Stimulated activated CD8-positive, alpha-beta memory T cell treated with anti-CD3 and anti-CD28 coated beads, Interleukin-15, amount 100 ng/mL, for 1 hour (primary cell): ENCODE results near the gene VPS33A.

Experiments
- DNase-seq: peaks from one replicate; pipeline ENCODE4 v3.0.0-alpha.2; 2020; ENCODE audit warnings: low read depth

Gene VPS33A

DNA sequence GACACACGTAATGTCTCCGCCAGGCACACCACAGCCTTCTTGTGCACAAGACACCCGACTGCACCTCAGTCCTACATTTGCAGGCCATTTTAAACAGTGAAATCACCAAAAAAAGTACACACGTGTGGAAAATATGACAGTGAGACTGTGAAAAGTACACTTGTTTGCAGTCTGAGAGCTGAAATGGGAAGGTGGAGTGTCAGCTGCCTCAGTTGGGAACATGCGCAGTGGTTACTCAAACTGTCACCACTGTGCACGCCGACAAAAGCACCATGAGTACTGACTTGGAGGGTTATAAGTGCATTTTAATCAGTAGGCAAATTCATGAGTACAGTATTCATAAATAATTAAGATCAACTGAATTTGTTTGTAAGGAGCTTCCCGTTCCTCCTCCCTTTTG lies 15.8 kb downstream of the VPS33A start:
- DNase-seq, result no peak

DNA sequence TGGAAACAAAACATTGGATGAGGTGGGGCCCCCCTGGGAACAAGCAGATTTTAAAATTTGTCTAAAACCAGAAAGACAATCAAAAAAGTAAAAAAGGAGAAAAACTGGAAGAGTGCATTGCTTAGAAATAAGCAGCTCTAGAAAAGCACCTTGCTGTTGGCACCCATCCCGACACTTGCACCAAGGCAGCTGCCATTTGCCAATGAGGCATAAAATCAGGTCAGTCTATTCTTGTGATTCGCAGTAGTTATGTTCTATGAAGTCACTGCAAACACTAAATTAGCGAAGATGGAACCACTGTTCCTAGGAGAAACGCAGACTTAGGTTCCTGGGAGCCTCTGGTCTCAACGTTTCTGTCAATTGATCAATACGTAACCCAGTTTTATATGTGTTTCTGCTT lies 16.2 kb downstream of the VPS33A start:
- DNase-seq, result no peak

DNA sequence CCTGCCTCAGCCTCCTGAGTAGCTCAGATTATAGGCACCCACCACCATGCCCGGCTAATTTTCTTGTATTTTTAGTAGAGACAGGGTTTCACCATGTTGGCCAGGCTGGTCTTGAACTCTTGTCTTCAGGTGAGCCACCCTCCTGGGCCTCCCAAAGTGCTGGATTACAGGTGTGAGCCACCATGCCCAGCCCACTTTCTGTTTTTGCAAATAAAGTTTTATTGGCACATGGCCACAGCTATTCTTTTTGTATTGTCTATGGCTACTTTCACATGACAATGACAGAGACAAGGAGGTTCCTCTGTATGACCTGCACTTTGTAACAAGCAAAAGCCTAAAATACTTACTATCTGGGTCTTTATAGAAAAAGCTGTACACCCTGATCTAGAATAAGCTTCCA lies 20.7 kb downstream of the VPS33A start:
- no peak for DNase-seq

DNA sequence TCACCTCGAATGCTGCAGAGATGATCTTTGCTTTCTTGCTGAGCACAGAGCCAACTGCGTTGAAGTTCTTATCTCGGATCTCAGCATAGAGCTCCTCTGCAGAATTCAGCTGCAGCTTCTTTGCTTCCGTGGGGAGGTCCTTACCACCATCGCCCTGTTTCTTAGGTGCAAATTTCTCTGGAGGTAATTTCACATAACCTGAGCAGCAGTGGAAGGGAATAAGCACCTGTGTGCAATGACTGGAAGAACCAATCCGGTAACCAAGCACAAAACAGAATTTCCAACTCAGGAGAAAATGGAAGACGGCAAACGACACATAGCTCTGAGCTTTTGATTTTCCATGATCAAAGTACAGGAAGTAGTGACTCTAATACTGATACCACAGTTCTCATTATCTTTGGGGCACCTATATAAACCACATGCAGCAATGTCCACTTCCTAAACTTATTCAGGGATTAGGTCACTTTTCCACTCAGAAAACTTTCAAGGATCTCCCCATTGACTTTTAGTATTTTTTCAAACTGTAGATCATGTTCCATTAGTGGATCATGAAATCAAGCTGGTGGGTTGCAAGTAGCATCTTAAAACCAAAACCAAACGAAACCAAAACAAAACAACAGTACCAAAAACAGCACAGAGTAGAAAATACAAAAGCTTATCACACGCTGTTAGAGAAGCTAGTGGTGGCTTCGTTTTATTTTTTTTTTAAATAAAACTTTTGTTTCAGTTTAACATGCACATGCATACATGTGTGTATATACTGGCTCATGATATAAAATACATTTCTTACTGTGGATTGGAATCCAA lies 21.5 kb downstream of the VPS33A start:
- no peak for DNase-seq

DNA sequence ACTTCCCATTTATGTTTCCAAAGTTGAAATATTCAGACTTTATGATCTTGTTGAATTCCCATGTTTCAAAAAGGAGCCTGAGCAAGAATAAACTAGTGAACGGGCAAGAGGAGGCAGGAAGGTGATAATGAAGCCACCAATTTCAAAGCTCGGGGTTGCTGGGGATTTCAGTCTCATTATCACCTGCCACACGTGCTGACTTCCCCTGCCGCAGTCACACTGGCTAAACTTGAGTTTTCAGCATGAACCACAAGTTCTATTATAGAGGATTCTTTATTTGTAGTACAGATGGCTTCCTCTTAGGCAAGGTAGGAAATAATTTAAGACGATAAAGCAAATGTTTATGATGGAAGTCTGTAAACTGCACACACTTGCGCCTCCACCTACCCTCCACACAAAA lies 22.3 kb downstream of the VPS33A start:
- no peak for DNase-seq

DNA sequence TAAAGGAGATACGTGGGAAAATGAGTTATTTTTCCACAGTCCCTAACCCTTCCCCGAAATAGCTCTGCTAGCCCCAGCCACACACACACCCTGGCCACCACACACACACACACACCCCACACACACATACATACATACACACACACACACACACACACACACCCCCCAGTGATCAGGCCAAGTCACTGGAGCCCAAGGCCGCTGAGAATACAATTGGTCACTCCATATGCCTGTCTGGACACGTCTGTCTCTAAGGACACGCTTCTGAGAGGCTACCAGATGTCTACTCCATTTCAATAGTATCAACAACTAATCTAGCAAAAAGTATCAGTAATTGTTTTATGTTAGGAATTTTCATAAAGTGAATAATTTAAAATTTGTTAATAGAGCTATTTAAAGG lies 27.4 kb downstream of the VPS33A start:
- no peak for DNase-seq

DNA sequence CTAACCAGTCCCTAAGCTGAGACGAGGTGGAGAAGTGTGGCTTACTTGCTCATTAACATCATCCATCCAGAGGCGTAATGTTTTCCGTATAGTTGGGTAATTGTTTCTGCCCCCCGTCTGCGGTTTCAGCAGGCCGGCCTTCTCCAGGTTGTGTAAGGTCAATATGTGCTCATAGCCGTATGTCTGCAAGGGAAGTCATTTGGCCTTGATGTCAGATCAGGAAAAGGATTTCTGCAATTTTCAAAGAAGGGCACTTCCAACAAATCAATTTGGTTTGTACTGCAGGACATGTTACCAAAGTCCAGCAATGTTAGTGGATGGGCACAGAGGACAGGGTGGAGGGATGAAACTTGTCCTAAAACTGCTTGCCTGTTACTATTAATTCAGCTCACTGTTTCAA lies 30.6 kb downstream of the VPS33A start:
- DNase-seq, result no peak

DNA sequence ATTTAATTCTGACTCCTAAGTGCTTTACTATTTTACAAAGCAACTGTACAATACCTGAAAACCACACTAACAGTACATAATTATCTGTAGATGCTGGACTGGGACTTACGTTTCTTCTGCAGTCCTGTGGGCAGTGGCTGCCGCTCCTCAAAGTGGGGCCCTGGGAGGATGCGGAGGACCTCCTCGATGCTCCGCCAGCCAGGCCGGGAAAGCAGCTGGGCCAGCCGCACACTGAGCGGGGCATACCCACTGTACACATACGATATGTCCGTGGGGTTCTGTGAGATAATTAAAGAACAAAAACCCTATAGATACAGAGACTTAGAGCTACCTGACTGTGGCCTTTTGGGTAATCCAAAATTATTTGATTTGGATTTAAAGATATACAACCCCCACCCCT lies 33.6 kb downstream of the VPS33A start:
- DNase-seq, result no peak

DNA sequence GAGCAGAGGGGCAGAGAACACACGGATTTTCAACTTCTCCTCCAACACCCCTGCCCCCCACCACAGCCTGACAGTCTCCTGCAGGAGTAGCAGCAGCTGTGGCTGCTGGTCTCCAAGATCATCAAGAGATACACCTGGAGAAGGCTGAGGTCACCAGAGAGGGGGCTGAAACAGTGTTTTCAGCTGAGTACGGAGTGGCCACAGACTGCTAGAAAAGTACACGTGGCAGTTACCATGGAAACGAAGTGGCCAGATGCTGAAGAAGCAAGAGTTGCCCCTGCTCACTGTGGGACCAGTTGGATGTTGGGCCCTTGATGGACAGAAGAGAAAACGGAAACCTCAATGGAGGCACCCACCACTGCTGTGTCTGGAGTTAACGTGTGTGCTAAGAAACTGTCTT lies 35.5 kb downstream of the VPS33A start:
- no peak for DNase-seq

DNA sequence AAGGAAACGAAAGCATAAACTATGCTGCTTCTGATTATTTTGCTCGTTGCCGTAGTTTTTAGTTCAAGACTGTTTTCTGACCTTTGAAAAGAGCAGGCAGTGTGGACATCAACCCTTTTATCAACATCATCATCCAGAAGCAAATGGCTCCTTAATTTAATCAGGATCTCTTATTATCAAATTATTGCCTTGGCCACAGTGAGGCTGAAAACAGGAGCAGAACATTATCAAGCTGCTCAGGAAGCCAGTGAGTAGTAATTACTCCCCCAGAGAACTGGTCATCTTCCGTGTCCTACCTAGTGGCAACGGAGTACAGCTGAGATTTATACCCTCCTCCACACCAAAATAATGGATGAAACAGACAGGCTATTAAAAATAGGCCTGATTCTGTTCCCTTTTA lies 38.2 kb downstream of the VPS33A start:
- no peak for DNase-seq

DNA sequence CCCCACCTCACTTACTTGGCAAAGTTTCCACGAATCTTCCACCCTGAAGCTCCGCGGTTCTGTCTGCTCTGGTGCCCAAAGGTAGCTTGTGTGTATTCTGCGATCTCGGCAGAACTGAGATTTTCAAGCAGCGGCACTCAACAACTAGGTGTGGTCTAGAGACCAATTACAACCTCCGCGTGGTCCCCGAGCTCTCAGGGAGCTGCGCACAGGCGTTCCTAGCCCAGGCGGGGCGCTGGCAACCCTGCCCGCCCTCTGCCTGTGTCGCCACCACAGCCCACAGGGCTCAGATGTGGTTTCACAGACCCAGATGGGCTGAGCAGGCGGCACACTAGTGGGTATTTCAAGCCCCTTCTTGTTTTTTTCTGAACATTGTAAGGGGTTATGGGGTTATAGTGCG lies 39.0 kb downstream of the VPS33A start:
- peak; percentile 20 for DNase-seq

DNA sequence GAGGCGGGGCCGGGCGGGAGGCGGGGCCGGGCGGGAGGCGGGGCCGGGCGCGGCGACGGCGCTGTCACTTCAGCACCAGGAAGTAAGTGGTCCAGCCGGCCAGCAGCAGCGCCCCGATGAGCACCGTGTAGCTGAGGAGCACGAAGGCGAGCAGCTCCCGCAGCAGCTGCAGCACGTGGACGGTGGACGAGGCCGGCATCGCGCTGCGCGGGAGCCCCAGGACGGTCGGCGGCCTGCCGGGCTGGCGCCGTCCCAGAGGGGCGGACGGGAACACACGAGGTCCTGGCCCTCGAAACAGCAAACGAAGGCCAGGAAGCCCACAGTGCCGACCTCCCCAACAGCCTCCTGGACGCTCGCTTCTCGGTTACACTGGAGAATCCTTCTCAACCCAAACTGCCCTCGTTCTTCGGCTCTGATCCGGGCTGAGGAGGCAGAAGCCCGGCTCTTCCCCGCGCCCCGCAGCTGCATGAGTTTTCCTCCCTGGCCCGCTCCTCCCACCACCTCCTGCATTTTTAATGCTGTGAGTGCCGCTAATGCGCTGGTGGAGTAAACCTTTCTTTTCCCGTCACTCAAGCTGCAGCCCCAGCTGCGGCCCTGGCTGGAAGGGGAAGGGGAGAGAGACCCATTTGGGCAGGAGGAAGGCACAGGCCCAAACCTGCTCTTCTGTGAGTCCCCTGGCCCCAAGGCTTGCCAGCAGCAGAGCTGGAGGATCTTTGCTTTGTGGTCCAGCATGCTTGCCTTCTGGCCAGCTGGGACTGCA lies 39.7 kb downstream of the VPS33A start:
- no peak for DNase-seq

DNA sequence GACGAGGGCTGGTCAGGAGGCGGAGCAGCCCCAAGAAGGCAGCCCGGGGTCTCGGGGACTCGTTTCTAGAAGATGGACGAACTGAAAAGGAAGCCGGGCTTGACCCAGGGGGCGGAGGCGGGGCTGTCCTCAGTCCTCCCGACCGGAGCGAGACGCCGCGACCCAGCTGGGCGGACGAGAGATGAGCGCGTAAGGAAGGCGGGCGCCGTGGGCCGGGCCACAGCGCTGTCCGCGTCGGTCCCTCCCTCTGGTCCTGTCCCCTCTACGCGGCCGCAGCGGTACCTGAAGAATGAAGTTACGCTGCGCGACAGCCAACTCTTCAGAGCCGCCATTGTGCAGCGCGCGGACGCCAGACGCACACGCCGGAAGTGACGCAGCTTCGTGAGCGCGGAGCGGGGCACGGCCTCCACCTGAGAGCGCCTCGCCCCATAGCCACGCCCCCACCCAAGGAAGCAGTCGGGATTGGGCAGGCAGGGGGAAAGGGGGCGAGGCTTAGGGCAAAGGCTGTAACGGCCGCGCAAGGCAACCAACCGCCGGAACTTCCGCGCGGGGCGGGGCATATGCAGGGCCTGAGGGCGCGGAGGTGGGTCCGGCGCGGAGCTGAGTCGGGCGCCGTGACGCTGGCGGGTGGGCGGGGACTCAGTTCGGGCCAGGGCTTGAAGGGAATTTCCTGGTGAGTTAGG lies 40.5 kb downstream of the VPS33A start, which contains the start of gene DIABLO:
DIABLO (minus strand) TSS at position 370 of the 683 bp plus-strand sequence; CDS start at position 332, 38 bp downstream.
- peak; percentile 98 for DNase-seq

DNA sequence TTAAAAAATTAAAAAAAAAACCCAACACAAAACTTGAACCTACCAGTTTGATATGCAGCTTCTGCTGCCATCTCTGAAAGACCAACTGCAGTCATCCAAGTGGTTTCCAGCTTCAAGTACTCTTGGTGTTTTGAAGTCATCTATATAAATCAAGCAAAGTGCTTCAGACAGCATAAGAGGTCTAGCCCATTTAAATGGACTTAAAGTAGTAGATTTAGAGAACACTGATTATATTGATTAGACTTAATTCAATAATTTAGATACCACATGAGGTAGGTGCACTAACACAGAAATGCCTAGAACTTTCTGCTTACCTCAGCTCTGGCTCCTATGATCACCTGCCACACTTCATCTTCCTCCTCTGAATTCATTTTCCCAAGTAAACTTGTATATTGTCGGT lies 49.8 kb downstream of the VPS33A start:
- no peak for DNase-seq

DNA sequence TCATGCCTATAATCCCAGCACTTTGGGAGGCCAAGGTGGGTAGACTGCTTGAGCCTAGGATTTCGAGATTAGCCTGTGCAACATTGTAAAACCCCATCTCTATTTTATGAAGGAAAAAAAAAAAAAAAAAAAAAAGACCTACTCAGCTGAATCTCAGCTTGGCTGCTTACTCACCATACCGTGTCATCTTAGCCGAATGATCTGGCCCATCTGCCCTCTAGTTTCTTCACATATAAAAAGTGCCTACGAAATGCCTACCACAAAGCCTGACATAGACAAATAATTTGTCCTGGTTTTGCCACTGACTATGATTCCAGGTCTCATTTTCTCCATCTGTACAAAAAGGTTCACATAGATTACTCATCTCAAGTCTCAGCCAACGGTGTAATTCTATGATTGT lies 50.5 kb downstream of the VPS33A start:
- DNase-seq, result no peak

DNA sequence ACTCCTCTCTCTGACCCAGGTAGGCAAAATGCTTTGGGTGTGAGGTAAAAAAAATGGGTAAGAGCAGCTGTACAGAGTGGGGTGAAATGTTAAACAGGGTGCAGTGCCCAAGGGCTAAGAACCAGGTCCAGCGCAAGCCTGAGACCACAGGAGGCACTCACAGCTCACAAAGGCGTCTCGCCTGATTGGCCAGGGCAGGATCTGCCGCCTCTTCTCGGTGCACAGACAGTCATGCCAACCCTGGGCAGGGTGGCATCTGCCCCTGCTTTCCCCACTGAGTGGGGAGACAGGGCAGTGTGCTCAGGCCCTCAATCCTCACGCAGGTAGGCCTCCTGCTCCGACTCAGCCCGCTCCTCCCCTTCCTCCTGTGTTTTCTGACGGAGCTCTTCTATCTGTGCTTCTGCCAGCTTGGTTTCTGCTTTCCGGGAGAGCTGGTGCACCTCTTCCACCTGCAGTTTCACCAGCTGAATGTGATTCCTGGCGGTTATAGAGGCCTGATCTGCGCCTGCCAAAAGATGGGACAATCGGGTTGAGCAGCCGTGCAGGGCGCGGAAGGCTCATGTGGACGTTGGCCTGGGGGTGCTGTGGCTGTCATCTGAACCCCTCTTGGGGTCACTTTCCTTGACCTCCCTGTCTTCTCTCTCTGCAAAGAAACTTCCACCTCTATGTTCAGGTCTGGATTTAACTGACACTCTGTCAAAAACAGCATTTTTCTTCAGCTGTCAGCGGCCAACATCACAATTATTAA lies 58.0 kb downstream of the VPS33A start:
- DNase-seq, result no peak

DNA sequence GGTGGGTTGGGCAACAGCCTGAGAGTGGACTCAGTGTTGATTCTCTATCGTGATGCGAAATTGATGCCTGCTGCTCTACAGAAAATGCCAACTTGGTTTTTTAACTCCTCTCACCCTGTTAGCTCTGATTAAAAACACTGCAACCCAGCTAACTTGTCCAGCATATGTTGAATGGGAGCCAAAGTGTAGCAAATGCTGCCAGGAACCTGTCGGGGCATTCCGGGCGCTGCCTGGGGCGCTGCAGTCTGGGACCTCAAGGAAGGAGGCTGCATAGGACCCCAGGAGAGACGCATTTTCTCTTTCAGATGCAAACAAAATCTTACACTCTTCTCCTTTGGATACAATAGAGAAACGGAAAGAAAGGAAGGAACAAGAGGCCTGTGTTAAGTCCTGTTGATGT lies 58.9 kb downstream of the VPS33A start:
- DNase-seq, result no peak

DNA sequence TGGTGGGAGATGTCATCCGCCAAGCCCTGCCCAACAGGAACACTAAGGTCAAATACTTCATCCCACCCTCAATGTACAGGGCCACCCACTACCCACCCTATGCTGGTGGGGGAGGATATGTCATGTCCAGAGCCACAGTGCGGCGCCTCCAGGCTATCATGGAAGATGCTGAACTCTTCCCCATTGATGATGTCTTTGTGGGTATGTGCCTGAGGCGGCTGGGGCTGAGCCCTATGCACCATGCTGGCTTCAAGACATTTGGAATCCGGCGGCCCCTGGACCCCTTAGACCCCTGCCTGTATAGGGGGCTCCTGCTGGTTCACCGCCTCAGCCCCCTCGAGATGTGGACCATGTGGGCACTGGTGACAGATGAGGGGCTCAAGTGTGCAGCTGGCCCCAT lies 59.3 kb downstream of the VPS33A start:
- DNase-seq, result no peak

DNA sequence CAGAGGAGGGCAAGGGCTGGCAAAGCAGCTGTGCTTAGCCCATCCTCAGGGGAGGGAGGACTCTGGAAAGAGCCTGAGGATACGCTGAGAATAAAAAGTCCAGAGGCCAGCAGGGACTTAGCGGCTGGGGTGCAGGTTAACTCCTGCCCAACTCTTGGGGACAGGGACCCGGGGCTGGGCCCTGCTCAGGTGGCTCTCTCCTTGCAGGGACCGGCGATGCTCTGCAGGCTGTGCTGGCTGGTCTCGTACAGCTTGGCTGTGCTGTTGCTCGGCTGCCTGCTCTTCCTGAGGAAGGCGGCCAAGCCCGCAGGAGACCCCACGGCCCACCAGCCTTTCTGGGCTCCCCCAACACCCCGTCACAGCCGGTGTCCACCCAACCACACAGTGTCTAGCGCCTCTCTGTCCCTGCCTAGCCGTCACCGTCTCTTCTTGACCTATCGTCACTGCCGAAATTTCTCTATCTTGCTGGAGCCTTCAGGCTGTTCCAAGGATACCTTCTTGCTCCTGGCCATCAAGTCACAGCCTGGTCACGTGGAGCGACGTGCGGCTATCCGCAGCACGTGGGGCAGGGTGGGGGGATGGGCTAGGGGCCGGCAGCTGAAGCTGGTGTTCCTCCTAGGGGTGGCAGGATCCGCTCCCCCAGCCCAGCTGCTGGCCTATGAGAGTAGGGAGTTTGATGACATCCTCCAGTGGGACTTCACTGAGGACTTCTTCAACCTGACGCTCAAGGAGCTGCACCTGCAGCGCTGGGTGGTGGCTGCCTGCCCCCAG lies 60.0 kb downstream of the VPS33A start:
- no peak for DNase-seq

DNA sequence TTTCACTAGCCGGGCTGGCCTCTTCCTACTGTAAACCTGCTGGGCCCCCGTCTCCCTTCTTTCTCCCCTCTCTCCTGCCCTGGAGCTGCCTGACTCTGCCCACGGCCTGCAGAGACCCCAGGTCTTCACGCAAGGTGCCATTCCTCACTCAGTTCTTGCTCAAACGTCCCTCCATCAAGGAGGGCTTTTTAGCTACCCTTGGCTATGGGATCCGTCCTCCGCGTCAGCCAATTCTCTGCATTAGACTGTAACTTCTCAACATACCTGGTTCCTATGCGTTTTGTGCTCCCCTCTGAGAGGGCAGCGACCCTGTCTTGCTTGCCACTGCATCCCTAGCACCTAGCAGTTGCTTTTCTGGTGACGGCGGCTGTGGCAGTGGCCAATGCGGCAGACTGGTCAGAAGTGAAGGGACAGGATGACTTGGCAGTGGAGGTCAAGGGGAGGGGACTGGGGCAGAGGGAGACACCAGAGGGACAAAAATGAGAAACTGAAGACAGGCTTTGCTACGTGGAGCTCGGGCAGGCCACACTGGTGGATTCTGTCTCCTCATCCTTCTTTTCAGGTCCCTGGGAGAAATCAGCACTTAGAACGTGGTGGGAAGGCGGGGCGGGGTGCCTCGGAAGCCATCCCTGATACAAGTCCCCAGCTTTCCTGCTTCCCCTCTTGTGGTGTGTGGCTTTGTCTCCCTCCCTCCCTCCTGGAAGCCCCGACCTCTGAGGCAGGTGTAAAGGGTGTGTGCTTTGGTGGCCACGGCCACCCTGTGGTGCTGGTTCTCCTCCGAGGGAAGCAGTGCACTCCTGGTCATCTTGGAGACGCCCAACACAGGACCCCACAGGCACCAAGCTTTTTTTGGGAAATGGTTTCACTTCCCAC lies 61.0 kb downstream of the VPS33A start:
- no peak for DNase-seq
